Trophoblast cell (in vitro differentiated cells and primary cell): ENCODE results near the gene ELF3.

Experiments
- DNase-seq, 2 donors: peaks; one replicate each; pipeline ENCODE4 v3.0.0-alpha.2; 2016
- H2AFZ ChIP-seq: 2 replicates; pipeline ENCODE4 v1.6.1; 2013; ENCODE audit warnings: low read length, moderate library complexity, mild to moderate bottlenecking; ENCODE audit not compliant: insufficient read depth, poor library complexity
- H2AK5ac ChIP-seq: 2 replicates; pipeline ENCODE4 v1.6.1; 2013; ENCODE audit warnings: mild to moderate bottlenecking, low read length
- H2BK120ac ChIP-seq: 2 replicates; pipeline ENCODE4 v1.6.1; 2013; ENCODE audit warnings: low read length, mild to moderate bottlenecking, moderate library complexity; ENCODE audit not compliant: insufficient read depth, poor library complexity
- H2BK12ac ChIP-seq: 2 replicates; pipeline ENCODE4 v1.6.1; 2013; ENCODE audit warnings: mild to moderate bottlenecking, low read length, moderate library complexity
- H2BK5ac ChIP-seq: 2 replicates; pipeline ENCODE4 v1.6.1; 2013; ENCODE audit warnings: low read length, low read depth, moderate library complexity, mild to moderate bottlenecking; ENCODE audit not compliant: poor library complexity
- H3K14ac ChIP-seq: 2 replicates; pipeline ENCODE4 v1.6.1; 2013; ENCODE audit warnings: mild to moderate bottlenecking, low read length
- H3K18ac ChIP-seq: 2 replicates; pipeline ENCODE4 v1.6.1; 2013; ENCODE audit warnings: mild to moderate bottlenecking, low read length
- H3K23ac ChIP-seq: 2 replicates; pipeline ENCODE4 v1.6.1; 2013; ENCODE audit warnings: low read length
- H3K27ac ChIP-seq: 2 replicates; pipeline ENCODE4 v1.5.1; 2013; ENCODE audit warnings: low read depth, mild to moderate bottlenecking, inconsistent platforms, low read length, moderate library complexity
- H3K27me3 ChIP-seq: 2 replicates; pipeline ENCODE4 v1.6.1; 2013; ENCODE audit warnings: inconsistent platforms, mild to moderate bottlenecking, low read length, moderate library complexity; ENCODE audit not compliant: insufficient read depth
- H3K36me3 ChIP-seq, 2 experiments: 1 replicate in 1 of 2; 2 replicates in 1 of 2; pipeline ENCODE4 v1.6.1; 2013; ENCODE audit warnings: low read length in 2 of 2, mild to moderate bottlenecking in 2 of 2, moderate library complexity in 1 of 2; ENCODE audit not compliant: insufficient read depth in 2 of 2, control insufficient read depth in 1 of 2
- H3K4ac ChIP-seq: 2 replicates; pipeline ENCODE4 v1.6.1; 2013; ENCODE audit warnings: low read depth, mild to moderate bottlenecking, low read length, moderate library complexity
- H3K4me1 ChIP-seq, 2 experiments: 1 replicate in 1 of 2; 2 replicates in 1 of 2; pipeline ENCODE4 v1.6.1; 2013; ENCODE audit warnings: low read length in 2 of 2, mild to moderate bottlenecking in 2 of 2, moderate library complexity in 1 of 2; ENCODE audit not compliant: insufficient read depth in 2 of 2, control insufficient read depth in 1 of 2
- H3K4me2 ChIP-seq: 2 replicates; pipeline ENCODE4 v1.6.1; 2013; ENCODE audit warnings: inconsistent platforms, mild to moderate bottlenecking, low read length, moderate library complexity
- H3K4me3 ChIP-seq: 2 replicates; pipeline ENCODE4 v1.5.1; 2013; ENCODE audit warnings: mild to moderate bottlenecking, low read depth, low read length, inconsistent platforms
- H3K79me1 ChIP-seq: one replicate; pipeline ENCODE4 v1.6.1; 2013; ENCODE audit warnings: low read length
- H3K79me2 ChIP-seq: 2 replicates; pipeline ENCODE4 v1.6.1; 2013; ENCODE audit warnings: low read length, mild to moderate bottlenecking; ENCODE audit not compliant: control insufficient read depth, insufficient read depth, poor library complexity
- H3K9ac ChIP-seq: 2 replicates; pipeline ENCODE4 v1.6.1; 2013; ENCODE audit warnings: mild to moderate bottlenecking, low read length
- H3K9me3 ChIP-seq: 2 replicates; pipeline ENCODE4 v1.6.1; 2013; ENCODE audit warnings: low read depth, mild to moderate bottlenecking, control low read depth, inconsistent platforms, low read length; ENCODE audit not compliant: insufficient read depth
- H4K12ac ChIP-seq: 2 replicates; pipeline ENCODE4 v1.6.1; 2013; ENCODE audit warnings: low read depth, mild to moderate bottlenecking, low read length, moderate library complexity
- H4K8ac ChIP-seq: 2 replicates; pipeline ENCODE4 v1.6.1; 2013; ENCODE audit warnings: low read depth, mild to moderate bottlenecking, low read length, moderate library complexity
- H4K91ac ChIP-seq: one replicate; pipeline ENCODE4 v1.6.1; 2013; ENCODE audit warnings: low read depth, mild to moderate bottlenecking, low read length, moderate library complexity
- WGBS: extraction: QIAGEN DNeasy Blood & Tissue Kit; methylation state at CpG from one replicate; pipeline ENCODE4 v1.1.7; 2013; ENCODE audit warnings: missing lambda C conversion rate; ENCODE audit not compliant: insufficient read length, insufficient coverage; ENCODE audit errors: extremely low coverage; 5-methylcytosine and 5-hydroxymethylcytosine counted together

The ELF3 gene

GRCh38 chr1:202034149-202034682 is 23.8 kb downstream of the ELF3 start:
- H2AK5ac ChIP-seq = peak overlapping the region; percentile 82
- H3K4me1 ChIP-seq = peaks cover 7 to 11% of the 10 kb centered on the region in 2 experiments
- H3K9me3 ChIP-seq = no peaks in the 10 kb centered on the region
- H3K79me2 ChIP-seq = peaks cover 4% of the 10 kb centered on the region
- H4K91ac ChIP-seq = peak overlapping the region; percentile 90
- H2BK5ac ChIP-seq = peak overlapping the region; percentile 91
- H3K9ac ChIP-seq = peak overlapping the region; percentile 10
- H3K4me2 ChIP-seq = peak overlapping the region; percentile 54
- peak overlapping the region; percentile 77 for H2AFZ ChIP-seq
- no peaks in the 10 kb centered on the region for H3K36me3 ChIP-seq
- H3K18ac ChIP-seq = peak overlapping the region; percentile 92
- peak overlapping the region; percentile 95 for H2BK120ac ChIP-seq
- DNase-seq = no peak
- peak overlapping the region; percentile 62 for H3K14ac ChIP-seq
- peak overlapping the region; percentile 79 for H3K27ac ChIP-seq
- peak overlapping the region; percentile 4 for H3K4ac ChIP-seq
- no peaks in the 10 kb centered on the region for H3K27me3 ChIP-seq
- H3K79me1 ChIP-seq = peaks cover 11% of the 10 kb centered on the region
- no peak overlapping the region for H3K23ac ChIP-seq
- no CpG with 5 or more reads among the region's 7 CpGs for WGBS
- peak overlapping the region; percentile 61 for H4K8ac ChIP-seq
- peak overlapping the region; percentile 83 for H2BK12ac ChIP-seq
- no peak overlapping the region for H3K4me3 ChIP-seq
- peak overlapping the region; percentile 4 for H4K12ac ChIP-seq

- Histone ChIP-seq H2AK5ac (peak overlapping the region; percentile 82), H4K91ac (peak overlapping the region; percentile 90)
Measured at GRCh38 chr1:202034683-202035462, 24.5 kb downstream of the ELF3 start.

DNA sequence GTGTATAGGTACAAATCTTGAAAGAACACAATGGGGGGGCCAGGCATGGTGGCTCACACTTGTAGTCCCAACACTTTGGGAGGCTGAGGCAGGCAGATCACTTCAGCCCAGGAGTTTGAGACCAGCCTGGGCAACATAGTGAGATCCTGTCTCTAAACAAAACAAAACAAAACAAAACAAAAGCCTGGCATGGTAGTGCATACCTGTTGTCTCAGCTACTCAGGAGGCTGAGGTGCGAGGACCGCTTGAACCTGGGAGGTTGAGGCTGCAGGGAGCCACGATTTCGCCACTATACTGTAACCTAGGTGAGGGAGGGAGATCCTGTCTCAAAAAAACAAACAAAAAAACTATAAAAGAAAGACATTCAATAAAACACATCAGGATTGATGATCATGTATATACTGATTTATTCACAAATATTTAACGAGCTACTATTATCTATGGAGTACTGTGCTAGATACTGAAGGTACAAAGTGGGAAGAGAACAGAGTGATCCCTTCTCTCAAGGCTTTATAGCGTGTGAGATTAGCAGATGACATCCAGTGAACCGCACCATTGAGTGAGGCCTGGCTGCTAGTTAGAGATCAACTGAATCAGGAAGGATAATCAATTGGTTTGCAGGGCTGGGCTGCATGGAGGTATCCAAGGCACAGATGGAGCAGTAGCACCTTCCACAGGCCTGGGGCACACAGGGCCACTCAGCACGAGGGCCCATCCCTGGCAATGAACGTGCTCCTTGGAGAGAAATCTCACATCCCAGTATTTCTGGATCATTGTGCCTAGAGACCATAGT is 26.4 kb downstream of the ELF3 start:
- peaks cover 7 to 8% of the 10 kb centered on the region in 2 experiments for H3K4me1 ChIP-seq
- no peaks in the 10 kb centered on the region for H3K9me3 ChIP-seq
- H2BK120ac ChIP-seq = peak overlapping the region; percentile 5
- no peak overlapping the region for H3K14ac ChIP-seq
- no peak overlapping the region for H3K27ac ChIP-seq
- H3K4me2 ChIP-seq = no peak overlapping the region
- H2BK12ac ChIP-seq = peak overlapping the region; percentile 76
- H3K27me3 ChIP-seq = no peaks in the 10 kb centered on the region
- no peak overlapping the region for H3K4ac ChIP-seq
- no peaks in the 10 kb centered on the region for H3K36me3 ChIP-seq
- H3K79me1 ChIP-seq = peaks cover 11% of the 10 kb centered on the region
- H3K4me3 ChIP-seq = no peak overlapping the region
- WGBS = no CpG with 5 or more reads among the region's 9 CpGs
- no peak overlapping the region for H2AFZ ChIP-seq
- no peak overlapping the region for H3K23ac ChIP-seq
- no peak overlapping the region for H4K91ac ChIP-seq
- H3K18ac ChIP-seq = no peak overlapping the region
- H2AK5ac ChIP-seq = peak overlapping the region; percentile 6
- no peak overlapping the region for H4K8ac ChIP-seq
- H3K9ac ChIP-seq = no peak overlapping the region
- H4K12ac ChIP-seq = no peak overlapping the region
- H3K79me2 ChIP-seq = peaks cover 4% of the 10 kb centered on the region
- no peak overlapping the region for H2BK5ac ChIP-seq
- no peak for DNase-seq

More at GRCh38 chr1:202034683-202035462, 24.5 kb downstream of the ELF3 start:
- Histone ChIP-seq H3K27me3 (no peaks in the 10 kb centered on the region), H3K4me3 (no peak overlapping the region), H3K27ac (peak overlapping the region; percentile 79), H2BK5ac (peak overlapping the region; percentile 91), H3K18ac (peak overlapping the region; percentile 92), H3K9me3 (no peaks in the 10 kb centered on the region), H3K9ac (peak overlapping the region; percentile 10), H3K4ac (peak overlapping the region; percentile 4), H2AFZ (peak overlapping the region; percentile 77), H3K14ac (peak overlapping the region; percentile 62), H4K8ac (peak overlapping the region; percentile 61), H3K36me3 (no peaks in the 10 kb centered on the region), H2BK120ac (peak overlapping the region; percentile 95), H3K79me2 (peaks cover 4% of the 10 kb centered on the region), H3K4me1 (peaks cover 7 to 8% of the 10 kb centered on the region in 2 experiments), H3K23ac (no peak overlapping the region), H3K79me1 (peaks cover 11% of the 10 kb centered on the region), H3K4me2 (peak overlapping the region; percentile 54), H4K12ac (peak overlapping the region; percentile 4), H2BK12ac (peak overlapping the region; percentile 83)
- DNase-seq = peak; percentile 98
- WGBS = no CpG with 5 or more reads among the region's 20 CpGs

DNA sequence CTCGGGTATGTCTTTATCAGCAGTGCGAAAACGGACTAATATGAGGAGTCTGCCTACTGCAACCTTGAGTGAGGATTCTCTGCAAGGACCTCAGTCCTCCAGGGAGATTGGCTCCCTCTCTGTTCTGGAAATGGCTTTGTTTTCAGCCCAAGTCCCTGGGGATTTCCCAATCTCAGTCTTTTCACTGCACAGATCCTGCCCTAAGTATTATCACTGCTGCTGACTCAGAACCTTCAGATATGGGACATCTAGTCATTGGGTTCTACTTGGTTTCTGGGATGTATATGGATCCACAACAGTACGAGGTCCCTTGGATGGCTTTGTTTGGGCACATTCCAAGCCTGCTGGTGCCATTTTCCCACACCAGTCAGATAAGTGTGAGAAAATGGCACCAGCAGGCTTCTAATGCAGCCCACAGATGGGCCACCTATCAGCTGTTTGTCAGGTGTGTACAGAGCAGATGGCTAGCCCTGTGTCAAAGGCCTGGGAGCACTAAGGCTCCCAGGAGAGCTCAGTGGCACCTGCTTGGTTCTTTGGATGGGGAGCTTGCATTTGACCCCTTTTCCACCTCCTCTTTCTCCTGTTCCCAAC is 27.4 kb downstream of the ELF3 start:
- no peaks in the 10 kb centered on the region for H3K36me3 ChIP-seq
- H2BK5ac ChIP-seq = no peak overlapping the region
- no peak overlapping the region for H3K27ac ChIP-seq
- no peak overlapping the region for H3K4me3 ChIP-seq
- no peak overlapping the region for H2BK120ac ChIP-seq
- peak in 1 of 2 donors; percentile 58 for DNase-seq
- H3K9ac ChIP-seq = no peak overlapping the region
- no peaks in the 10 kb centered on the region for H3K27me3 ChIP-seq
- H2AFZ ChIP-seq = no peak overlapping the region
- peaks cover 4% of the 10 kb centered on the region for H3K79me2 ChIP-seq
- no peak overlapping the region for H3K14ac ChIP-seq
- H4K8ac ChIP-seq = no peak overlapping the region
- no peak overlapping the region for H2AK5ac ChIP-seq
- H3K9me3 ChIP-seq = no peaks in the 10 kb centered on the region
- H3K4me2 ChIP-seq = no peak overlapping the region
- WGBS = no CpG with 5 or more reads among the region's 4 CpGs
- no peak overlapping the region for H4K12ac ChIP-seq
- H3K4ac ChIP-seq = no peak overlapping the region
- H3K18ac ChIP-seq = no peak overlapping the region
- no peak overlapping the region for H4K91ac ChIP-seq
- peaks cover 11% of the 10 kb centered on the region for H3K79me1 ChIP-seq
- no peak overlapping the region for H2BK12ac ChIP-seq
- H3K23ac ChIP-seq = no peak overlapping the region
- H3K4me1 ChIP-seq = peaks cover 7 to 8% of the 10 kb centered on the region in 2 experiments
